Ascending aorta (tissue), 2 donors: ENCODE measurements around the gene UBE3C. TPM values are rescaled to one million over a fixed set of nuclear protein-coding genes. Genes with fewer than 3 reads are reported as not detected.
"Not testable (repeated sequence)": the region's sequence is repeated elsewhere in the genome, so short reads cannot be mapped to it uniquely, and the experiment has no call there.

Experiments used
- DNase-seq, 2 donors: peaks; one replicate each; pipeline ENCODE4 v3.0.0-alpha.2; 2019; ENCODE audit warnings: low spot score in 2 of 2
- H3K27ac ChIP-seq, 2 donors: fragments of 200-600 bp; sonication (generic); one replicate each; pipeline ENCODE4 v1.5.1; 2016 to 2017; ENCODE audit warnings: mild to moderate bottlenecking in 1 of 2
- H3K27me3 ChIP-seq: fragments of 200-600 bp; sonication (generic); one replicate; pipeline ENCODE4 v1.5.1; 2017
- H3K36me3 ChIP-seq, 2 donors: fragments of 200-600 bp; sonication (generic); one replicate each; pipeline ENCODE4 v1.5.1; 2016
- H3K4me1 ChIP-seq, 2 donors: fragments of 200-600 bp; sonication (generic); one replicate each; pipeline ENCODE4 v1.5.1; 2016 to 2017; ENCODE audit warnings: mild to moderate bottlenecking in 1 of 2
- H3K4me3 ChIP-seq, 2 donors: fragments of 200-600 bp; sonication (generic); one replicate each; pipeline ENCODE4 v1.5.1; 2016 to 2017; ENCODE audit warnings: mild to moderate bottlenecking in 1 of 2
- H3K9me3 ChIP-seq, 2 donors: fragments of 200-600 bp; sonication (generic); one replicate each; pipeline ENCODE4 v1.5.1; 2016
- CTCF ChIP-seq, 3 experiments: fragments of 200-600 bp in 2 of 3; fragments of 450-650 bp in 1 of 3; sonication (generic) in 2 of 3; IDR thresholded peaks; one replicate each; pipeline ENCODE4 v1.5.1; 2016 to 2019; ENCODE audit warnings: antibody characterized with exemption in 3 of 3, mild to moderate bottlenecking in 1 of 3, moderate library complexity in 1 of 3
- intact Hi-C: fragments of 100-400 bp; cut with DNase I; formaldehyde crosslinking; loops from one replicate; pipeline ENCODE4 v1.15.1; 2023
- total RNA-seq: library from RNA; depleted of rRNA; stranded (reverse); fragments of >200 nt; gene quantifications from one replicate; pipeline ENCODE4 v1.1.0, GENCODE V29; 2016

Gene UBE3C
- total RNA-seq, 1 donor from 2014 or later = 31.7 TPM

- H3K27ac ChIP-seq = no peak overlapping the region
- H3K27me3 ChIP-seq = no peaks in the 10 kb centered on the region
- DNase-seq = no peak
- H3K4me1 ChIP-seq = peaks cover 0 to 5% of the 10 kb centered on the region in 2 donors
- intact Hi-C loops = no loop called here
- H3K36me3 ChIP-seq = peaks cover 0 to 4% of the 10 kb centered on the region in 2 donors
- TF ChIP-seq CTCF (IDR thresholded peaks at IDR 0.05) = no peak
- H3K9me3 ChIP-seq = no peaks in the 10 kb centered on the region
- H3K4me3 ChIP-seq = no peak overlapping the region
These were observed 13.1 kb downstream of the UBE3C start for GRCh38 chr7:157151626-157152339.

GRCh38 chr7:157152391-157152937 is 13.7 kb downstream of the UBE3C start:
- Histone ChIP-seq H3K4me1 (peaks cover 0 to 5% of the 10 kb centered on the region in 2 donors), H3K36me3 (peaks cover 0 to 4% of the 10 kb centered on the region in 2 donors), H3K9me3 (no peaks in the 10 kb centered on the region), H3K27me3 (no peaks in the 10 kb centered on the region), H3K4me3 (no peak overlapping the region), H3K27ac (no peak overlapping the region)
- no peak for TF ChIP-seq CTCF (IDR thresholded peaks at IDR 0.05)
- DNase-seq = no peak
- intact Hi-C loops = no loop called here

GRCh38 chr7:157153260-157153659 is 14.5 kb downstream of the UBE3C start:
- peaks cover 0 to 4% of the 10 kb centered on the region in 2 donors for H3K36me3 ChIP-seq
- no peak overlapping the region for H3K27ac ChIP-seq
- TF ChIP-seq CTCF (IDR thresholded peaks at IDR 0.05) = no peak
- DNase-seq = no peak
- no peak overlapping the region for H3K4me3 ChIP-seq
- no peaks in the 10 kb centered on the region for H3K9me3 ChIP-seq
- intact Hi-C loops = no loop called here
- peaks cover 0 to 8% of the 10 kb centered on the region in 2 donors for H3K4me1 ChIP-seq
- H3K27me3 ChIP-seq = no peaks in the 10 kb centered on the region

- intact Hi-C loops = no loop called here
- no peak overlapping the region for H3K4me3 ChIP-seq
- H3K9me3 ChIP-seq = no peaks in the 10 kb centered on the region
- peaks cover 0 to 4% of the 10 kb centered on the region in 2 donors for H3K36me3 ChIP-seq
- H3K27ac ChIP-seq = no peak overlapping the region
- H3K4me1 ChIP-seq = peaks cover 0 to 6% of the 10 kb centered on the region in 2 donors
- no peak for DNase-seq
- TF ChIP-seq CTCF (IDR thresholded peaks at IDR 0.05) = no peak
- H3K27me3 ChIP-seq = no peaks in the 10 kb centered on the region
These were observed 17.2 kb downstream of the UBE3C start for GRCh38 chr7:157155959-157156358.

GRCh38 chr7:157158400-157158799 is 19.7 kb downstream of the UBE3C start:
- no peak for TF ChIP-seq CTCF (IDR thresholded peaks at IDR 0.05)
- Histone ChIP-seq H3K4me3 (no peak overlapping the region), H3K9me3 (no peaks in the 10 kb centered on the region), H3K27ac (no peak overlapping the region), H3K27me3 (no peaks in the 10 kb centered on the region), H3K36me3 (peaks cover 2% of the 10 kb centered on the region in 2 donors), H3K4me1 (peaks cover 0 to 5% of the 10 kb centered on the region in 2 donors)
- intact Hi-C loops = no loop called here
- no peak for DNase-seq

GRCh38 chr7:157159537-157159936 is 20.8 kb downstream of the UBE3C start:
- H3K9me3 ChIP-seq, H3K4me3 ChIP-seq, H3K4me1 ChIP-seq, intact Hi-C loops, H3K36me3 ChIP-seq, DNase-seq, H3K27me3 ChIP-seq, H3K27ac ChIP-seq: not testable (repeated sequence)
